Esophagus squamous epithelium (tissue), 4 donors: Measurements from ENCODE around the gene ALOX5.

Experiments used
- CTCF ChIP-seq, 6 experiments: fragments of 450-650 bp in 4 of 6; fragments of 200-600 bp in 2 of 6; sonication (generic) in 2 of 6; IDR thresholded peaks; one replicate each; pipeline ENCODE4 v1.5.1; 2016 to 2019; ENCODE audit warnings: antibody characterized with exemption in 6 of 6, mild to moderate bottlenecking in 4 of 6, moderate library complexity in 4 of 6
- POLR2A ChIP-seq, 4 donors: fragments of 450-650 bp; IDR thresholded peaks; one replicate each; pipeline ENCODE4 v1.6.1; 2017; ENCODE audit warnings: antibody characterized with exemption in 4 of 4, mild to moderate bottlenecking in 4 of 4, moderate library complexity in 3 of 4

DNA sequence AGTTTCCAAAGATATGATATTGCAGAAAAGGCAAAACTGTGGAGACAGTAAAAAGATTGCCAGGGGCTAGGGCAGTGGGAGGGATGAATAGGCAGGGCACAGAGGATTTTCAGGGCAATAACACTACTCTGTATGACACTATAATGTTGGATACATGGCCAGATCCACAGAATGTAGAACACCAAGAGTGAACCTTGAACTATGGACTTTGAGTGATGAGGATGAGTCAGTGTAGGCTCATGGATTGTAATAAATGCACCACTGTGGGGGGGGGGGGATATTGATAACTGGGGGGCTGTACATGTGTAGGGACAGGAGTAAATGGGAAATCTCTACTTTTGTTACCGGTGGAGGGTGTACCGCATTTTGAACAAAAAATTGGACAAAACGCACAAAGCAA is 77.4 kb downstream of the ALOX5 start:
- TF ChIP-seq POLR2A (IDR thresholded peaks at IDR 0.05) (no peak), CTCF (IDR thresholded peaks at IDR 0.05) (no peak)
